Ovary (tissue), 3 donors: Measurements from ENCODE around the gene ERLEC1.

Experiments
- EP300 ChIP-seq: sonication (generic); formaldehyde crosslinking; IDR thresholded peaks from one replicate; pipeline ENCODE4 v1.6.1; 2017; ENCODE audit warnings: antibody characterized with exemption
- POLR2A ChIP-seq: fragments of 450-650 bp; IDR thresholded peaks from one replicate; pipeline ENCODE4 v1.6.1; 2017; ENCODE audit warnings: antibody characterized with exemption, mild to moderate bottlenecking, moderate library complexity
- TF ChIP-seq, protein P1 (sequence below), 3 donors: fragments of 450-650 bp in 2 of 3; fragments of 200-600 bp in 1 of 3; IDR thresholded peaks; one replicate each; pipeline versions ENCODE4 v1.5.1 to v1.8.0; 2016 to 2022; ENCODE audit warnings: antibody characterized with exemption in 3 of 3, mild to moderate bottlenecking in 1 of 3
- donor health status: DM: no; HTN: no; CAD: no.

DNA sequence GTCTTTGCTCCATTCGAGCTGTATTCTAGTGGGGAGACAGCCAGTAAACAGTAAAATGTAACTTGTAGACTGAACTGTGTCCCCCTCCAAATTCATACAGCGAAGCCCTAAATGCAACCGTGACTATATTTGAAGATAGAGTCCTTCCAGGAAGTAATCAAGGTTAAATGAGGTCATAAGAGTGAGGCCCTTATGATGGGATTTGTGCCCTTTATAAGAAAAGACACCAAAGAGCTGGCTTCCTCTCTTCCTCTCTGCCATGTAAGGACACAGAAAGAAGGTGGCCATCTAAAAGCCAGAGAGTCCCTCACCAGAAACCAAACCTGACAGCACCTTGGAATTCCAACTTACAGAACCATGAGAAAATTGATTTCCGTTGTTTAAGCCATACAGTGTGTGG, 41.5 kb downstream of the ERLEC1 start:
- TF ChIP-seq POLR2A (no peak), EP300 (no peak)
- TF ChIP-seq, protein P1, sequence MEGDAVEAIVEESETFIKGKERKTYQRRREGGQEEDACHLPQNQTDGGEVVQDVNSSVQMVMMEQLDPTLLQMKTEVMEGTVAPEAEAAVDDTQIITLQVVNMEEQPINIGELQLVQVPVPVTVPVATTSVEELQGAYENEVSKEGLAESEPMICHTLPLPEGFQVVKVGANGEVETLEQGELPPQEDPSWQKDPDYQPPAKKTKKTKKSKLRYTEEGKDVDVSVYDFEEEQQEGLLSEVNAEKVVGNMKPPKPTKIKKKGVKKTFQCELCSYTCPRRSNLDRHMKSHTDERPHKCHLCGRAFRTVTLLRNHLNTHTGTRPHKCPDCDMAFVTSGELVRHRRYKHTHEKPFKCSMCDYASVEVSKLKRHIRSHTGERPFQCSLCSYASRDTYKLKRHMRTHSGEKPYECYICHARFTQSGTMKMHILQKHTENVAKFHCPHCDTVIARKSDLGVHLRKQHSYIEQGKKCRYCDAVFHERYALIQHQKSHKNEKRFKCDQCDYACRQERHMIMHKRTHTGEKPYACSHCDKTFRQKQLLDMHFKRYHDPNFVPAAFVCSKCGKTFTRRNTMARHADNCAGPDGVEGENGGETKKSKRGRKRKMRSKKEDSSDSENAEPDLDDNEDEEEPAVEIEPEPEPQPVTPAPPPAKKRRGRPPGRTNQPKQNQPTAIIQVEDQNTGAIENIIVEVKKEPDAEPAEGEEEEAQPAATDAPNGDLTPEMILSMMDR (IDR thresholded peaks at IDR 0.05): no peak
